GM23338 (cell line): ENCODE results near the gene DGKD. TPM values are rescaled to one million over a fixed set of nuclear protein-coding genes. Genes with fewer than 3 reads are reported as not detected.

Source experiments
- ATAC-seq: fragments of 200-7000 bp; cut with Tn5 transposase; 3 replicates; pipeline ENCODE4 v1.9.1; 2020
- DNase-seq: peaks from one replicate; pipeline ENCODE4 v3.0.0-alpha.2; 2015; ENCODE audit warnings: low spot score
- H2AFZ ChIP-seq: fragments of 200-600 bp; sonication (generic); 2 replicates; pipeline ENCODE4 v1.8.0; 2016; ENCODE audit warnings: antibody characterized with exemption, mild to moderate bottlenecking, moderate library complexity
- H3F3A ChIP-seq: fragments of 200-600 bp; sonication (generic); replicated peaks from 2 replicates; pipeline ENCODE4 v1.8.0; 2017; ENCODE audit warnings: antibody characterized with exemption, mixed run types, low read depth
- H3K27ac ChIP-seq: fragments of 200-600 bp; sonication (generic); 2 replicates; pipeline ENCODE4 v1.6.1; 2016; ENCODE audit warnings: low read depth
- H3K27me3 ChIP-seq: fragments of 200-600 bp; sonication (generic); 2 replicates; pipeline ENCODE4 v1.8.0; 2016; ENCODE audit warnings: mild to moderate bottlenecking, mixed run types, moderate library complexity; ENCODE audit not compliant: insufficient read depth
- H3K36me3 ChIP-seq: fragments of 200-600 bp; sonication (generic); 2 replicates; pipeline ENCODE4 v1.8.0; 2016; ENCODE audit warnings: mild to moderate bottlenecking; ENCODE audit not compliant: insufficient read depth
- H3K4me1 ChIP-seq: fragments of 200-600 bp; sonication (generic); 2 replicates; pipeline ENCODE4 v1.8.0; 2016; ENCODE audit warnings: mild to moderate bottlenecking, moderate library complexity; ENCODE audit not compliant: insufficient read depth
- H3K4me2 ChIP-seq: fragments of 200-600 bp; sonication (generic); 2 replicates; pipeline ENCODE4 v1.7.1; 2017; ENCODE audit warnings: mixed run types
- H3K4me3 ChIP-seq: fragments of 200-600 bp; sonication (generic); 2 replicates; pipeline ENCODE4 v1.6.1; 2016; ENCODE audit warnings: mixed run types
- H3K79me2 ChIP-seq: fragments of 200-600 bp; sonication (generic); replicated peaks from 2 replicates; pipeline ENCODE4 v1.8.0; 2017; ENCODE audit warnings: mild to moderate bottlenecking; ENCODE audit not compliant: insufficient read depth
- H3K9me2 ChIP-seq: fragments of 200-600 bp; sonication (generic); 2 replicates; pipeline ENCODE4 v1.8.0; 2017; ENCODE audit not compliant: insufficient read depth
- H4K20me1 ChIP-seq: fragments of 200-600 bp; sonication (generic); replicated peaks from 2 replicates; pipeline ENCODE4 v1.8.0; 2017; ENCODE audit warnings: mild to moderate bottlenecking; ENCODE audit not compliant: insufficient read depth
- H3K27ac Mint-ChIP-seq: 2 replicates; pipeline ENCODE4 v1.8.0; 2020; ENCODE audit warnings: inconsistent platforms, mild to moderate bottlenecking, moderate library complexity, mixed read lengths
- H3K27me3 Mint-ChIP-seq: 3 replicates; pipeline ENCODE4 v1.8.0; 2022; ENCODE audit warnings: low read depth, mild to moderate bottlenecking, moderate library complexity, mixed read lengths, inconsistent platforms; ENCODE audit not compliant: insufficient read depth, poor library complexity
- H3K36me3 Mint-ChIP-seq: 3 replicates; pipeline ENCODE4 v1.8.0; 2021; ENCODE audit warnings: low read depth, mild to moderate bottlenecking, inconsistent platforms, moderate library complexity, mixed read lengths
- H3K4me1 Mint-ChIP-seq: 3 replicates; pipeline ENCODE4 v1.8.0; 2020; ENCODE audit warnings: mild to moderate bottlenecking, inconsistent platforms, mixed read lengths
- H3K4me3 Mint-ChIP-seq: 3 replicates; pipeline ENCODE4 v1.8.0; 2021; ENCODE audit warnings: moderate library complexity, mild to moderate bottlenecking, inconsistent platforms, mixed read lengths
- H3K9me3 Mint-ChIP-seq: 3 replicates; pipeline ENCODE4 v1.8.0; 2020; ENCODE audit warnings: moderate library complexity, mild to moderate bottlenecking, inconsistent platforms, mixed read lengths
- CREB1 ChIP-seq: fragments of 250-450 bp; sonication (Bioruptor Pico); IDR thresholded peaks from 2 replicates; pipeline ENCODE4 v1.5.0; 2020; ENCODE audit warnings: low read depth, mild to moderate bottlenecking, moderate library complexity
- CTCF ChIP-seq, 2 experiments: fragments of 200-600 bp in 1 of 2; sonication (generic) in 1 of 2; conservative IDR thresholded peaks; 2 replicates each; pipeline versions ENCODE4 v1.5.1 to v1.6.1; 2016 to 2017; ENCODE audit warnings: antibody characterized with exemption in 2 of 2, low read depth in 2 of 2, mild to moderate bottlenecking in 2 of 2, moderate library complexity in 1 of 2
- EZH2 ChIP-seq: fragments of 200-600 bp; sonication (generic); IDR thresholded peaks from one replicate; pipeline ENCODE4 v1.8.0; 2017; ENCODE audit warnings: antibody characterized with exemption, mild to moderate bottlenecking, low read depth; ENCODE audit not compliant: unreplicated experiment
- EZH2phosphoT487 ChIP-seq: fragments of 200-600 bp; sonication (generic); IDR thresholded peaks from one replicate; pipeline ENCODE4 v1.8.1; 2018; ENCODE audit warnings: antibody characterized with exemption; ENCODE audit not compliant: unreplicated experiment
- JUNB ChIP-seq: IDR thresholded peaks from one replicate; pipeline ENCODE4 v1.6.1; 2016; ENCODE audit warnings: antibody characterized with exemption; ENCODE audit not compliant: unreplicated experiment
- NANOG ChIP-seq: IDR thresholded peaks from 2 replicates; pipeline ENCODE4 v1.6.1; 2016; ENCODE audit warnings: antibody characterized with exemption, borderline replicate concordance
- POLR2AphosphoS5 ChIP-seq: IDR thresholded peaks from 2 replicates; pipeline ENCODE4 v1.6.1; 2016; ENCODE audit warnings: antibody characterized with exemption, low read depth
- REST ChIP-seq: IDR thresholded peaks from one replicate; pipeline ENCODE4 v1.6.1; 2018; ENCODE audit warnings: antibody characterized with exemption; ENCODE audit not compliant: unreplicated experiment
- STAT1 ChIP-seq: IDR thresholded peaks from one replicate; pipeline ENCODE4 v1.6.1; 2016; ENCODE audit warnings: antibody characterized with exemption; ENCODE audit not compliant: unreplicated experiment
- ZNF114 ChIP-seq: fragments of 250-450 bp; sonication (Bioruptor Pico); IDR thresholded peaks from 2 replicates; pipeline ENCODE4 v1.5.0; 2020; ENCODE audit warnings: mild to moderate bottlenecking, moderate library complexity
- ZNF331 ChIP-seq: fragments of 250-450 bp; sonication (Bioruptor Pico); IDR thresholded peaks from 2 replicates; pipeline ENCODE4 v1.5.0; 2020; ENCODE audit warnings: low read depth, mild to moderate bottlenecking, moderate library complexity
- polyA plus RNA-seq: library from polyadenylated mRNA; unstranded; fragments of >200 nt; fragmentation: Nextera tagmentation; extraction: Ambion mirVana; gene quantifications from 2 replicates; pipeline ENCODE4 v1.2.1, GENCODE V29; 2016
- total RNA-seq: library from RNA; depleted of rRNA; stranded (reverse); fragments of >200 nt; shearing (Covaris generic); gene quantifications from 2 replicates; pipeline ENCODE4 v1.2.3, GENCODE V29; 2014
- TF ChIP-seq, protein P1 (sequence below): IDR thresholded peaks from 2 replicates; pipeline ENCODE4 v1.6.1; 2016; ENCODE audit warnings: antibody characterized with exemption
- TF ChIP-seq, protein P2 (sequence below): fragments of 250-450 bp; sonication (Bioruptor Pico); IDR thresholded peaks from 2 replicates; pipeline ENCODE4 v1.5.0; 2020; ENCODE audit warnings: mild to moderate bottlenecking, moderate library complexity

Gene DGKD
- total and polyA plus RNA-seq, 2 experiments from 2014 or later = 11.1 to 23.4 TPM

GRCh38 chr2:233363744-233364235 is 9.5 kb downstream of the DGKD start:
- H3K4me2 ChIP-seq = no peak overlapping the region
- no peak for ATAC-seq
- H3K36me3 ChIP-seq = 0 out of 2 replicates have a peak, but pooled peaks cover 3% of the 10 kb centered on the region
- no peaks in the 10 kb centered on the region for H3F3A ChIP-seq
- peaks cover 9% of the 10 kb centered on the region for H3K4me1 Mint-ChIP-seq
- peaks cover 3% of the 10 kb centered on the region for H3K27me3 Mint-ChIP-seq
- no peak overlapping the region for H3K27ac ChIP-seq
- H3K36me3 Mint-ChIP-seq = no peaks in the 10 kb centered on the region
- H3K4me3 Mint-ChIP-seq = no peak overlapping the region
- DNase-seq = no peak
- no peaks in the 10 kb centered on the region for H3K4me1 ChIP-seq
- peaks cover 62% of the 10 kb centered on the region for H3K79me2 ChIP-seq
- H3K27me3 ChIP-seq = no peaks in the 10 kb centered on the region
- no peaks in the 10 kb centered on the region for H3K9me2 ChIP-seq
- H3K9me3 Mint-ChIP-seq = no peaks in the 10 kb centered on the region
- H3K4me3 ChIP-seq = no peak overlapping the region
- no peaks in the 10 kb centered on the region; the same call in none of the 2 replicates for H4K20me1 ChIP-seq
- H3K27ac Mint-ChIP-seq = no peak overlapping the region
- TF ChIP-seq CTCF (conservative IDR thresholded peaks at IDR 0.05; ENCODE audit: low read depth in 2 of 2) (no peak), ZNF331 (CRISPR knock-in tag) (no peak), POLR2AphosphoS5 (no peak), EZH2phosphoT487 (no peak), REST (no peak), NANOG (no peak), STAT1 (no peak), ZNF114 (no peak), CREB1 (no peak), JUNB (no peak), EZH2 (no peak)
- TF ChIP-seq, protein P1, sequence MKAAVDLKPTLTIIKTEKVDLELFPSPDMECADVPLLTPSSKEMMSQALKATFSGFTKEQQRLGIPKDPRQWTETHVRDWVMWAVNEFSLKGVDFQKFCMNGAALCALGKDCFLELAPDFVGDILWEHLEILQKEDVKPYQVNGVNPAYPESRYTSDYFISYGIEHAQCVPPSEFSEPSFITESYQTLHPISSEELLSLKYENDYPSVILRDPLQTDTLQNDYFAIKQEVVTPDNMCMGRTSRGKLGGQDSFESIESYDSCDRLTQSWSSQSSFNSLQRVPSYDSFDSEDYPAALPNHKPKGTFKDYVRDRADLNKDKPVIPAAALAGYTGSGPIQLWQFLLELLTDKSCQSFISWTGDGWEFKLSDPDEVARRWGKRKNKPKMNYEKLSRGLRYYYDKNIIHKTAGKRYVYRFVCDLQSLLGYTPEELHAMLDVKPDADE = no peak
- TF ChIP-seq, protein P2, sequence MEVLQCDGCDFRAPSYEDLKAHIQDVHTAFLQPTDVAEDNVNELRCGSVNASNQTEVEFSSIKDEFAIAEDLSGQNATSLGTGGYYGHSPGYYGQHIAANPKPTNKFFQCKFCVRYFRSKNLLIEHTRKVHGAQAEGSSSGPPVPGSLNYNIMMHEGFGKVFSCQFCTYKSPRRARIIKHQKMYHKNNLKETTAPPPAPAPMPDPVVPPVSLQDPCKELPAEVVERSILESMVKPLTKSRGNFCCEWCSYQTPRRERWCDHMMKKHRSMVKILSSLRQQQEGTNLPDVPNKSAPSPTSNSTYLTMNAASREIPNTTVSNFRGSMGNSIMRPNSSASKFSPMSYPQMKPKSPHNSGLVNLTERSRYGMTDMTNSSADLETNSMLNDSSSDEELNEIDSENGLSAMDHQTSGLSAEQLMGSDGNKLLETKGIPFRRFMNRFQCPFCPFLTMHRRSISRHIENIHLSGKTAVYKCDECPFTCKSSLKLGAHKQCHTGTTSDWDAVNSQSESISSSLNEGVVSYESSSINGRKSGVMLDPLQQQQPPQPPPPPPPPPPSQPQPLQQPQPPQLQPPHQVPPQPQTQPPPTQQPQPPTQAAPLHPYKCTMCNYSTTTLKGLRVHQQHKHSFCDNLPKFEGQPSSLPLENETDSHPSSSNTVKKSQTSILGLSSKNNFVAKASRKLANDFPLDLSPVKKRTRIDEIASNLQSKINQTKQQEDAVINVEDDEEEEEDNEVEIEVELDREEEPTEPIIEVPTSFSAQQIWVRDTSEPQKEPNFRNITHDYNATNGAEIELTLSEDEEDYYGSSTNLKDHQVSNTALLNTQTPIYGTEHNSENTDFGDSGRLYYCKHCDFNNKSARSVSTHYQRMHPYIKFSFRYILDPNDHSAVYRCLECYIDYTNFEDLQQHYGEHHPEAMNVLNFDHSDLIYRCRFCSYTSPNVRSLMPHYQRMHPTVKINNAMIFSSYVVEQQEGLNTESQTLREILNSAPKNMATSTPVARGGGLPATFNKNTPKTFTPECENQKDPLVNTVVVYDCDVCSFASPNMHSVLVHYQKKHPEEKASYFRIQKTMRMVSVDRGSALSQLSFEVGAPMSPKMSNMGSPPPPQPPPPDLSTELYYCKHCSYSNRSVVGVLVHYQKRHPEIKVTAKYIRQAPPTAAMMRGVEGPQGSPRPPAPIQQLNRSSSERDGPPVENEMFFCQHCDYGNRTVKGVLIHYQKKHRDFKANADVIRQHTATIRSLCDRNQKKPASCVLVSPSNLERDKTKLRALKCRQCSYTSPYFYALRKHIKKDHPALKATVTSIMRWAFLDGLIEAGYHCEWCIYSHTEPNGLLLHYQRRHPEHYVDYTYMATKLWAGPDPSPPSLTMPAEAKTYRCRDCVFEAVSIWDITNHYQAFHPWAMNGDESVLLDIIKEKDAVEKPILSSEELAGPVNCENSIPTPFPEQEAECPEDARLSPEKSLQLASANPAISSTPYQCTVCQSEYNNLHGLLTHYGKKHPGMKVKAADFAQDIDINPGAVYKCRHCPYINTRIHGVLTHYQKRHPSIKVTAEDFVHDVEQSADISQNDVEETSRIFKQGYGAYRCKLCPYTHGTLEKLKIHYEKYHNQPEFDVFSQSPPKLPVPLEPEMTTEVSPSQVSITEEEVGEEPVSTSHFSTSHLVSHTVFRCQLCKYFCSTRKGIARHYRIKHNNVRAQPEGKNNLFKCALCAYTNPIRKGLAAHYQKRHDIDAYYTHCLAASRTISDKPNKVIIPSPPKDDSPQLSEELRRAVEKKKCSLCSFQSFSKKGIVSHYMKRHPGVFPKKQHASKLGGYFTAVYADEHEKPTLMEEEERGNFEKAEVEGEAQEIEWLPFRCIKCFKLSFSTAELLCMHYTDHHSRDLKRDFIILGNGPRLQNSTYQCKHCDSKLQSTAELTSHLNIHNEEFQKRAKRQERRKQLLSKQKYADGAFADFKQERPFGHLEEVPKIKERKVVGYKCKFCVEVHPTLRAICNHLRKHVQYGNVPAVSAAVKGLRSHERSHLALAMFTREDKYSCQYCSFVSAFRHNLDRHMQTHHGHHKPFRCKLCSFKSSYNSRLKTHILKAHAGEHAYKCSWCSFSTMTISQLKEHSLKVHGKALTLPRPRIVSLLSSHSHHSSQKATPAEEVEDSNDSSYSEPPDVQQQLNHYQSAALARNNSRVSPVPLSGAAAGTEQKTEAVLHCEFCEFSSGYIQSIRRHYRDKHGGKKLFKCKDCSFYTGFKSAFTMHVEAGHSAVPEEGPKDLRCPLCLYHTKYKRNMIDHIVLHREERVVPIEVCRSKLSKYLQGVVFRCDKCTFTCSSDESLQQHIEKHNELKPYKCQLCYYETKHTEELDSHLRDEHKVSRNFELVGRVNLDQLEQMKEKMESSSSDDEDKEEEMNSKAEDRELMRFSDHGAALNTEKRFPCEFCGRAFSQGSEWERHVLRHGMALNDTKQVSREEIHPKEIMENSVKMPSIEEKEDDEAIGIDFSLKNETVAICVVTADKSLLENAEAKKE (CRISPR knock-in tag) = no peak
- H2AFZ ChIP-seq = no peak overlapping the region
